Panc1 (cell line): Measurements from ENCODE around the gene NCK2. TPM values are rescaled to one million over a fixed set of nuclear protein-coding genes. Genes with fewer than 3 reads are reported as not detected.

ENCODE experiments used
- ATAC-seq: fragments of 200-7000 bp; cut with Tn5 transposase; 2 replicates; pipeline ENCODE4 v1.9.1; 2020; ENCODE audit warnings: mild to moderate bottlenecking, moderate library complexity
- BruUV-seq: library from RNA; stranded (reverse); fragments of 400-500 nt; replicated peaks from 2 replicates; lab custom pipeline; 2021; lab: Mats Ljungman, UMichigan
- CTCF ChIA-PET: fragments of 300-600 bp; sonication (Branson Sonifier 250); formaldehyde crosslinking; loops from one replicate; lab custom pipeline; 2022; ENCODE audit warnings: antibody characterized with exemption; lab: Charles Lee
- POLR2A ChIA-PET: fragments of 300-600 bp; sonication (Branson Sonifier 250); formaldehyde crosslinking; loops from one replicate; lab custom pipeline; 2022; ENCODE audit warnings: antibody characterized with exemption; lab: Charles Lee
- DNase-seq: peaks from one replicate; pipeline ENCODE4 v3.0.0-alpha.2; 2010; ENCODE audit warnings: low read depth, low spot score
- H3K27ac ChIP-seq: 2 replicates; pipeline ENCODE4 v1.5.1; 2011; ENCODE audit warnings: mild to moderate bottlenecking, low read length, inconsistent platforms
- H3K27me3 ChIP-seq: fragments of 200-500 bp; sonication (Bioruptor generic); 2 replicates; pipeline ENCODE4 v1.6.0; 2014; ENCODE audit warnings: low read length, inconsistent platforms; ENCODE audit not compliant: control insufficient read depth, insufficient read depth
- H3K36me3 ChIP-seq: fragments of 200-500 bp; sonication (Bioruptor generic); 2 replicates; pipeline ENCODE4 v1.5.1; 2014; ENCODE audit warnings: inconsistent platforms, mild to moderate bottlenecking, low read length, moderate library complexity; ENCODE audit not compliant: control insufficient read depth, insufficient read depth
- H3K4me1 ChIP-seq: 2 replicates; pipeline ENCODE4 v1.5.1; 2011; ENCODE audit warnings: inconsistent platforms, mild to moderate bottlenecking, low read length, moderate library complexity; ENCODE audit not compliant: control insufficient read depth, insufficient read depth
- H3K4me3 ChIP-seq, 2 experiments: 2 replicates each; pipeline ENCODE4 v1.5.1; 2011 to 2012; ENCODE audit warnings: low read depth in 2 of 2, low read length in 2 of 2, mild to moderate bottlenecking in 2 of 2, inconsistent platforms in 1 of 2, moderate library complexity in 1 of 2
- H3K9me3 ChIP-seq: fragments of 200-500 bp; sonication (Bioruptor generic); 2 replicates; pipeline ENCODE4 v1.5.1; 2014; ENCODE audit warnings: low read depth, mild to moderate bottlenecking, inconsistent platforms, low read length, moderate library complexity; ENCODE audit not compliant: control insufficient read depth, insufficient read depth
- POLR2AphosphoS5 ChIP-seq: IDR thresholded peaks from 2 replicates; pipeline ENCODE4 v1.6.1; 2012; ENCODE audit warnings: mild to moderate bottlenecking, low read depth, low read length, moderate library complexity
- SIN3A ChIP-seq: IDR thresholded peaks from 2 replicates; pipeline ENCODE4 v1.6.1; 2012; ENCODE audit warnings: low read depth, mild to moderate bottlenecking, low read length, moderate library complexity, borderline replicate concordance; ENCODE audit not compliant: insufficient read depth
- TCF7L2 ChIP-seq: IDR thresholded peaks from 2 replicates; pipeline ENCODE4 v1.6.1; 2011; ENCODE audit warnings: mild to moderate bottlenecking, low read depth, low read length, inconsistent platforms
- in situ Hi-C: cut with HindIII; loops from 2 replicates; pipeline ENCODE4 v1.10.0; 2016; ENCODE audit warnings: low sequenced_read_pairs, low pct_unique_long_range_greater_than_20kb
- intact Hi-C: fragments of 100-400 bp; cut with micrococcal nuclease; formaldehyde crosslinking; loops from one replicate; pipeline ENCODE4 v1.10.0; 2022; ENCODE audit not compliant: unreplicated experiment
- total RNA-seq: library from RNA; stranded (reverse); gene quantifications from one replicate; pipeline ENCODE4 v1.2.1, GENCODE V29; 2021; ENCODE audit not compliant: unreplicated experiment
- TF ChIP-seq, protein P1 (sequence below): fragments of 450-650 bp; IDR thresholded peaks from 2 replicates; pipeline ENCODE4 v1.5.1; 2017; ENCODE audit warnings: mild to moderate bottlenecking
- TF ChIP-seq, protein P2 (sequence below), 2 experiments: IDR thresholded peaks; 2 replicates each; pipeline ENCODE4 v1.6.1; 2011 to 2012; ENCODE audit warnings: low read depth in 2 of 2, control low read depth in 1 of 2, low read length in 1 of 2, mild to moderate bottlenecking in 1 of 2, moderate library complexity in 1 of 2; ENCODE audit not compliant: insufficient read depth in 1 of 2

NCK2 gene
- total RNA-seq, 1 experiment from 2014 or later: 60.7 TPM

DNA sequence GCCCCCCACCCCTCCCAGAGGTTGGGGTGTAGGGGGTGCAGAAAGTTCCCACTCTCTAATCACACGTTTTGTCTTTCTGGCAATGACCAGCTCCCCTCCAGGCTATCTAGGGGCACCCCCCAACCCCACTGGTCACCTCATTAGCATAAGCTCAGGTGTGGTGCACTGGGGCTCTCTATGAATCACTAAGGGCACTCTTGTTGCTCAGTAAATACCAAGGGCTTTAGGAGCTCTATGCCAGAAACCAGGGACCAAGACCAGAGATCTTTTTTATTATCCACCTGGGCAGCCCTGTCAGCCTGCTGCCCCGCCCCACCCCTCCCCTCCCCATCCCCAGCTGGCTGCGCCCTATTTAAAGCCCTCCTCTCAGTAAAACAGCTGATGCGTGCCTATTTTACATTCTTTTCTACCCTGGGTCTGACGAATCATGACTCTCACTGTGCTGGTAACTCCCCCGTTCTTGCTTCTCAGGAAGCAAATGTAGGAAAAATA, 24.3 kb downstream of the NCK2 start:
- intact Hi-C loops: no loop called here
- DNase-seq (no peak), ATAC-seq (no peak)
- TF ChIP-seq POLR2AphosphoS5: no peak
- TF ChIP-seq, protein P1, sequence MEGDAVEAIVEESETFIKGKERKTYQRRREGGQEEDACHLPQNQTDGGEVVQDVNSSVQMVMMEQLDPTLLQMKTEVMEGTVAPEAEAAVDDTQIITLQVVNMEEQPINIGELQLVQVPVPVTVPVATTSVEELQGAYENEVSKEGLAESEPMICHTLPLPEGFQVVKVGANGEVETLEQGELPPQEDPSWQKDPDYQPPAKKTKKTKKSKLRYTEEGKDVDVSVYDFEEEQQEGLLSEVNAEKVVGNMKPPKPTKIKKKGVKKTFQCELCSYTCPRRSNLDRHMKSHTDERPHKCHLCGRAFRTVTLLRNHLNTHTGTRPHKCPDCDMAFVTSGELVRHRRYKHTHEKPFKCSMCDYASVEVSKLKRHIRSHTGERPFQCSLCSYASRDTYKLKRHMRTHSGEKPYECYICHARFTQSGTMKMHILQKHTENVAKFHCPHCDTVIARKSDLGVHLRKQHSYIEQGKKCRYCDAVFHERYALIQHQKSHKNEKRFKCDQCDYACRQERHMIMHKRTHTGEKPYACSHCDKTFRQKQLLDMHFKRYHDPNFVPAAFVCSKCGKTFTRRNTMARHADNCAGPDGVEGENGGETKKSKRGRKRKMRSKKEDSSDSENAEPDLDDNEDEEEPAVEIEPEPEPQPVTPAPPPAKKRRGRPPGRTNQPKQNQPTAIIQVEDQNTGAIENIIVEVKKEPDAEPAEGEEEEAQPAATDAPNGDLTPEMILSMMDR: no peak
- no peak for TF ChIP-seq TCF7L2
- TF ChIP-seq, protein P2, sequence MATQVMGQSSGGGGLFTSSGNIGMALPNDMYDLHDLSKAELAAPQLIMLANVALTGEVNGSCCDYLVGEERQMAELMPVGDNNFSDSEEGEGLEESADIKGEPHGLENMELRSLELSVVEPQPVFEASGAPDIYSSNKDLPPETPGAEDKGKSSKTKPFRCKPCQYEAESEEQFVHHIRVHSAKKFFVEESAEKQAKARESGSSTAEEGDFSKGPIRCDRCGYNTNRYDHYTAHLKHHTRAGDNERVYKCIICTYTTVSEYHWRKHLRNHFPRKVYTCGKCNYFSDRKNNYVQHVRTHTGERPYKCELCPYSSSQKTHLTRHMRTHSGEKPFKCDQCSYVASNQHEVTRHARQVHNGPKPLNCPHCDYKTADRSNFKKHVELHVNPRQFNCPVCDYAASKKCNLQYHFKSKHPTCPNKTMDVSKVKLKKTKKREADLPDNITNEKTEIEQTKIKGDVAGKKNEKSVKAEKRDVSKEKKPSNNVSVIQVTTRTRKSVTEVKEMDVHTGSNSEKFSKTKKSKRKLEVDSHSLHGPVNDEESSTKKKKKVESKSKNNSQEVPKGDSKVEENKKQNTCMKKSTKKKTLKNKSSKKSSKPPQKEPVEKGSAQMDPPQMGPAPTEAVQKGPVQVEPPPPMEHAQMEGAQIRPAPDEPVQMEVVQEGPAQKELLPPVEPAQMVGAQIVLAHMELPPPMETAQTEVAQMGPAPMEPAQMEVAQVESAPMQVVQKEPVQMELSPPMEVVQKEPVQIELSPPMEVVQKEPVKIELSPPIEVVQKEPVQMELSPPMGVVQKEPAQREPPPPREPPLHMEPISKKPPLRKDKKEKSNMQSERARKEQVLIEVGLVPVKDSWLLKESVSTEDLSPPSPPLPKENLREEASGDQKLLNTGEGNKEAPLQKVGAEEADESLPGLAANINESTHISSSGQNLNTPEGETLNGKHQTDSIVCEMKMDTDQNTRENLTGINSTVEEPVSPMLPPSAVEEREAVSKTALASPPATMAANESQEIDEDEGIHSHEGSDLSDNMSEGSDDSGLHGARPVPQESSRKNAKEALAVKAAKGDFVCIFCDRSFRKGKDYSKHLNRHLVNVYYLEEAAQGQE (IDR thresholded peaks at IDR 0.05; ENCODE audit: insufficient read depth in 1 of 2, low read depth in 2 of 2, low read length in 1 of 2): no peak
- no peak for TF ChIP-seq SIN3A
- ChIA-PET POLR2A (no interaction called here), CTCF (no interaction called here)
- H3K4me3 ChIP-seq: no peak overlapping the region
- in situ Hi-C loops: no loop called here
- BruUV-seq: no TSS peak
- no peaks in the 10 kb centered on the region for H3K27me3 ChIP-seq
- H3K9me3 ChIP-seq: no peaks in the 10 kb centered on the region
- no peak overlapping the region for H3K27ac ChIP-seq
- no peaks in the 10 kb centered on the region for H3K4me1 ChIP-seq
- H3K36me3 ChIP-seq: no peaks in the 10 kb centered on the region

DNA sequence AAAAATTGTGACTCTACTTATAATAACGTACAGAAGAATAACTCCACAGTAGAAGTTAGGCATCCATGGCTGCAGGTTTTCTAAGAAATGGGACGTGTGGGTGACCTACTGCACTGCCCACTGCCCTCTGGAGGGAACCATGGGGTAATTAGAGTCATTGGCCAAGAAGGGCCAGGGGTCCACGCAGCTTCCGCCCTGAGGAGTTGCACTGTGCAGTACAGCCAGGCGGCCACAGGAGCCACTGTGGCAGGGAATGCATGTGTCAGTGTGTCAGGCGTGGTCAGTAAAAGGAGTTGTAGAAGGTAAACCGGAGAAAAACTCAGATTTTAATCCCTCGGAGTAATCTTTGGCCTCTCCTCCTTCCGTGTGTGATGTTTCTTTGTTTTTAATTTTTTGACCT, 24.8 kb downstream of the NCK2 start:
- Histone ChIP-seq H3K4me1 (no peaks in the 10 kb centered on the region), H3K27ac (no peak overlapping the region), H3K4me3 (no peak overlapping the region), H3K27me3 (no peaks in the 10 kb centered on the region), H3K36me3 (no peaks in the 10 kb centered on the region), H3K9me3 (no peaks in the 10 kb centered on the region)
- in situ Hi-C loops: no loop called here
- DNase-seq: no peak
- peak; percentile 70; the same call in 1 of the 2 replicates for ATAC-seq
- intact Hi-C loops: no loop called here
- TF ChIP-seq, protein P1: no peak
- no peak for TF ChIP-seq TCF7L2
- TF ChIP-seq, protein P2 (IDR thresholded peaks at IDR 0.05; ENCODE audit: insufficient read depth in 1 of 2, low read depth in 2 of 2, low read length in 1 of 2): no peak
- no peak for TF ChIP-seq POLR2AphosphoS5
- TF ChIP-seq SIN3A: no peak
- no TSS peak for BruUV-seq
- ChIA-PET POLR2A (no interaction called here), CTCF (no interaction called here)
